Measurements from ENCODE around the gene GMPR2. TPM values are rescaled to one million over a fixed set of nuclear protein-coding genes. Genes with fewer than 3 reads are reported as not detected.
"Not testable (repeated sequence)": the region's sequence is repeated elsewhere in the genome, so short reads cannot be mapped to it uniquely, and the experiment has no call there.

GMPR2 gene
- total and polyA plus RNA-seq, 2 of the 4 experiments (the other 2 are of a cell fraction) = 63.7 to 92.5 TPM

DNA sequence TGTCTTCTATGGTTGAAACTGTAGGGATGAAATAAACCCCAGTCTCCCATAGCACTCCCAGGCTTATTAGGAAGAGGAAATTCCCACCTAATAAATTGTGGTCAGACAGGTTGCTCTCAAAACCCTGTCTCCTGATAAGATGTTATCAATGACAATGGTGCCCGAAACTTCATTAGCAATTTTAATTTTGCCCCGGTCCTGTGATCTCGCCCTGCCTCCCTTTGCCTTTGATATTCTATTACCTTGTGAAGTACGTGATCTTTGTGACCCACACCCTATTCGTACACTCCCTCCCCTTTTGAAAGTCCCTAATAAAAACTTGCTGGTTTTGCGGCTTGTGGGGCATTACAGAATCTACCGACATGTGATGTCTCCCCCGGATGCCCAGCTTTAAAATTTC, 30.2 kb upstream of the GMPR2 start:
- H3K9ac ChIP-seq (ENCODE audit: low read depth, low read length); H2BK15ac ChIP-seq (ENCODE audit: low read depth, low read length); dilution Hi-C loops (cut with HindIII; ENCODE audit: low sequenced_read_pairs, unreplicated experiment); H3K27ac ChIP-seq (ENCODE audit: insufficient read depth, low read length); ATAC-seq (ENCODE audit: low read depth); H3K4me2 ChIP-seq (ENCODE audit: low read depth, low read length); H3K14ac ChIP-seq (replicated peaks; ENCODE audit: low read depth, low read length); H4K5ac ChIP-seq (ENCODE audit: low read depth, low read length); H3K4me3 ChIP-seq (ENCODE audit: insufficient read depth, low read depth, low read length); H3K4me1 ChIP-seq (ENCODE audit: control insufficient read depth, insufficient read depth, low read length); H3K4ac ChIP-seq (ENCODE audit: low read depth, low read length); H3K23ac ChIP-seq (ENCODE audit: low read depth, low read length); intact Hi-C loops (cut with micrococcal nuclease); H2AK9ac ChIP-seq (replicated peaks; ENCODE audit: low read depth, low read length, poor library complexity); H2BK5ac ChIP-seq (ENCODE audit: low read depth, low read length, poor library complexity, severe bottlenecking); H4K8ac ChIP-seq (ENCODE audit: low read depth in 2 of 2, low read length in 2 of 2); CTCF ChIA-PET; DNase-seq; H2AK5ac ChIP-seq (ENCODE audit: low read depth, low read length); POLR2A ChIA-PET (ENCODE audit: unreplicated experiment); in situ Hi-C loops (cut with MboI; ENCODE audit: low sequenced_read_pairs); H3K9me1 ChIP-seq (ENCODE audit: insufficient read depth, low read length); BruUV-seq (replicated peaks); H3K18ac ChIP-seq (ENCODE audit: low read depth, low read length); H2AFZ ChIP-seq (replicated peaks; ENCODE audit: low read length, poor library complexity); H4K91ac ChIP-seq (ENCODE audit: insufficient read depth, low read depth, low read length); H2BK120ac ChIP-seq (ENCODE audit: low read depth, low read length); H2BK20ac ChIP-seq (ENCODE audit: low read depth, low read length); H4K20me1 ChIP-seq (ENCODE audit: insufficient read depth, low read length); H3K56ac ChIP-seq (ENCODE audit: extremely low read depth, insufficient read depth, low read length); H3K27me3 ChIP-seq (ENCODE audit: control insufficient read depth, insufficient read depth, low read length); H3K9me3 ChIP-seq (ENCODE audit: control insufficient read depth, insufficient read depth, low read length): not testable (repeated sequence)
- H3K36me3 ChIP-seq (ENCODE audit: control insufficient read depth, insufficient read depth, low read length) = peaks cover 32% of the 10 kb centered on the region
- 100% methylated on average over 4 of the region's 8 CpGs; no CpG with 5 or more reads in 1 of the 2 experiments for WGBS, 2 experiments (ENCODE audit: extremely low coverage in 2 of 2, insufficient read length in 1 of 2)
- peaks cover 10 to 30% of the 10 kb centered on the region in 2 experiments for H3K79me1 ChIP-seq (ENCODE audit: low read depth in 1 of 2, low read length in 2 of 2)

DNA sequence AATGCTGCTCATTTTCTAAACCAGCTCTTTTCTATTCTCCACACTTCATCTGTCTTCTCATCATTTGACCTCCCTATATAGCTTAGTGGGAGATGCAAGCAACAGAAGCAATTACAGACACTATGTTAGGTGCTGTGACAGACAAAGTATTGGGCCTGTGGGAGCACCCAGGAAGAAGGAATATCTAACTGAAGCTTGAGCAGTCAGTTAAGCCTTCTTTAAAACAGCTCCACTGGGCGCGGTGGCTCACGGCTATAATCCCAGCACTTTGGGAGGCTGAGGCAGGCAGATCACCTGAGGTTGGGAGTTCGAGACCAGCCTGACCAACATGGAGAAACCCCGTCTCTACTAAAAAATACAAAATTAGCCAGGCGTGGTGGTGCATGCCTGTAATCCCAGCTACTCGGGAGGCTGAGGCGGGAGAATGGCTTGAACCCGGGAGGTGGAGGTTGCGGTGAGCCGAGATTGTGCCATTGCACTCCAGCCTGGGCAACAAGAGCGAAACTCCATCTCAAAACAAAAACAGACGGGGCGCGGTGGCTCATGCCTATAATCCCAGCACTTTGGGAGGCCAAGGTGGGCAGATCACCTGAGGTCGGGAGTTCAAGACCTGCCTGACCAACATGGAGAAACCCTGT, 29.4 kb upstream of the GMPR2 start:
- H3K9me1 ChIP-seq (ENCODE audit: insufficient read depth, low read length); ATAC-seq (ENCODE audit: low read depth); DNase-seq; H2AK5ac ChIP-seq (ENCODE audit: low read depth, low read length); H3K56ac ChIP-seq (ENCODE audit: extremely low read depth, insufficient read depth, low read length); H4K8ac ChIP-seq (ENCODE audit: low read depth in 2 of 2, low read length in 2 of 2); BruUV-seq (replicated peaks); H3K23ac ChIP-seq (ENCODE audit: low read depth, low read length); in situ Hi-C loops (cut with MboI; ENCODE audit: low sequenced_read_pairs); H3K18ac ChIP-seq (ENCODE audit: low read depth, low read length); H3K27me3 ChIP-seq (ENCODE audit: control insufficient read depth, insufficient read depth, low read length); dilution Hi-C loops (cut with HindIII; ENCODE audit: low sequenced_read_pairs, unreplicated experiment); H2AK9ac ChIP-seq (replicated peaks; ENCODE audit: low read depth, low read length, poor library complexity); POLR2A ChIA-PET (ENCODE audit: unreplicated experiment); H3K27ac ChIP-seq (ENCODE audit: insufficient read depth, low read length); H3K4me2 ChIP-seq (ENCODE audit: low read depth, low read length); H2BK15ac ChIP-seq (ENCODE audit: low read depth, low read length); H2BK20ac ChIP-seq (ENCODE audit: low read depth, low read length); H4K91ac ChIP-seq (ENCODE audit: insufficient read depth, low read depth, low read length); H3K4ac ChIP-seq (ENCODE audit: low read depth, low read length); H3K4me3 ChIP-seq (ENCODE audit: insufficient read depth, low read depth, low read length); H3K9ac ChIP-seq (ENCODE audit: low read depth, low read length); H3K4me1 ChIP-seq (ENCODE audit: control insufficient read depth, insufficient read depth, low read length); H3K9me3 ChIP-seq (ENCODE audit: control insufficient read depth, insufficient read depth, low read length); H2BK120ac ChIP-seq (ENCODE audit: low read depth, low read length); intact Hi-C loops (cut with micrococcal nuclease); H4K20me1 ChIP-seq (ENCODE audit: insufficient read depth, low read length); H4K5ac ChIP-seq (ENCODE audit: low read depth, low read length); H2AFZ ChIP-seq (replicated peaks; ENCODE audit: low read length, poor library complexity); H3K14ac ChIP-seq (replicated peaks; ENCODE audit: low read depth, low read length); H2BK5ac ChIP-seq (ENCODE audit: low read depth, low read length, poor library complexity, severe bottlenecking): not testable (repeated sequence)
- Histone ChIP-seq H3K79me1 (ENCODE audit: low read depth in 1 of 2, low read length in 2 of 2) (peaks cover 10 to 36% of the 10 kb centered on the region in 2 experiments), H3K36me3 (ENCODE audit: control insufficient read depth, insufficient read depth, low read length) (peaks cover 37% of the 10 kb centered on the region)
- WGBS, 2 experiments (ENCODE audit: extremely low coverage in 2 of 2, insufficient read length in 1 of 2) = no CpG with 5 or more reads among the region's 16 CpGs
- CTCF ChIA-PET = interaction anchor here (0.6 kb wide), 1 partner anchor 105 kb away, joined by 6 read pairs; no protein-coding TSS in a partner anchor

Data from IMR-90 (cell line).